ENCODE results near the gene SPINK5.

GRCh38 chr5:148029131-148029530, 34.6 kb upstream of the SPINK5 start:
- TF ChIP-seq POLR2A (IDR thresholded peaks at IDR 0.05; ENCODE audit: low read length) (no peak), GATA1 (IDR thresholded peaks at IDR 0.05; ENCODE audit: low read depth, low read length) (no peak)

Measured in erythroblast (primary cell).